Endothelial cell of umbilical vein (primary cell): Measurements from ENCODE around the gene MFNG. TPM values are rescaled to one million over a fixed set of nuclear protein-coding genes. Genes with fewer than 3 reads are reported as not detected.

ENCODE experiments used
- BruUV-seq: library from RNA; stranded (reverse); fragments of 400-500 nt; replicated peaks from 2 replicates; lab custom pipeline; 2021; lab: Mats Ljungman, UMichigan
- CTCF ChIA-PET: fragments of 300-600, 350-600 bp; sonication (Branson Sonifier 250); formaldehyde crosslinking; loops from one replicate; lab custom pipeline; 2021; ENCODE audit warnings: antibody characterized with exemption, inconsistent platforms; lab: Charles Lee
- POLR2A ChIA-PET: fragments of 300-600, 350-600 bp; sonication (Branson Sonifier 250); formaldehyde crosslinking; loops from one replicate; lab custom pipeline; 2021; ENCODE audit warnings: antibody characterized with exemption, inconsistent platforms; lab: Charles Lee
- DNase-seq: peaks from one replicate; pipeline ENCODE4 v3.0.0-alpha.2; 2011; ENCODE audit warnings: low read depth, low spot score
- FAIRE-seq: peaks from 2 replicates; lab custom pipeline; 2011; peaks lifted over from hg19 to GRCh38; lab: Jason Lieb, UNC
- H2AFZ ChIP-seq: 2 replicates; pipeline ENCODE4 v1.6.0; 2012; ENCODE audit warnings: low read depth, low read length, control low read depth, inconsistent platforms
- H3K27ac ChIP-seq: 2 replicates; pipeline ENCODE4 v1.5.1; 2011; ENCODE audit warnings: low read depth, mild to moderate bottlenecking, control low read depth, low read length, moderate library complexity; ENCODE audit not compliant: insufficient read depth
- H3K27me3 ChIP-seq, 2 experiments: 2 replicates each; pipeline versions ENCODE4 v1.6.0 to v1.6.1; 2011; ENCODE audit warnings: low read length in 2 of 2, mixed read lengths in 1 of 2; ENCODE audit not compliant: control insufficient read depth in 2 of 2, insufficient read depth in 2 of 2
- H3K36me3 ChIP-seq, 2 experiments: 2 replicates in 1 of 2; 3 replicates in 1 of 2; pipeline ENCODE4 v1.5.1; 2011; ENCODE audit warnings: low read length in 2 of 2, mild to moderate bottlenecking in 1 of 2, moderate library complexity in 1 of 2; ENCODE audit not compliant: control insufficient read depth in 2 of 2, insufficient read depth in 2 of 2; ENCODE audit errors: extremely low read depth in 1 of 2
- H3K4me1 ChIP-seq: 3 replicates; pipeline ENCODE4 v1.5.1; 2011; ENCODE audit warnings: mild to moderate bottlenecking, low read length; ENCODE audit not compliant: control insufficient read depth, insufficient read depth; ENCODE audit errors: extremely low read depth
- H3K4me2 ChIP-seq: 2 replicates; pipeline ENCODE4 v1.6.1; 2011; ENCODE audit warnings: low read length, control low read depth, mixed read lengths; ENCODE audit not compliant: insufficient read depth
- H3K4me3 ChIP-seq, 3 experiments: fragments of 200-600 bp in 1 of 3; sonication (generic), shearing (Covaris generic) in 1 of 3; replicated peaks in 1 of 3; 2 replicates each; pipeline ENCODE4 v1.5.1; 2011 to 2016; ENCODE audit warnings: control low read depth in 3 of 3, low read length in 3 of 3, mild to moderate bottlenecking in 2 of 3, inconsistent platforms in 1 of 3, low read depth in 1 of 3, moderate library complexity in 1 of 3; ENCODE audit not compliant: insufficient read depth in 1 of 3
- H3K79me2 ChIP-seq: 2 replicates; pipeline ENCODE4 v1.6.0; 2012; ENCODE audit warnings: low read length, inconsistent platforms; ENCODE audit not compliant: control insufficient read depth, insufficient read depth
- H3K9ac ChIP-seq: replicated peaks from 2 replicates; pipeline ENCODE3; 2011; ENCODE audit warnings: low read length, control low read depth; ENCODE audit not compliant: insufficient read depth; ENCODE audit errors: extremely low read depth
- H3K9me1 ChIP-seq: replicated peaks from 3 replicates; pipeline ENCODE4 v1.6.0; 2011; ENCODE audit warnings: mild to moderate bottlenecking, low read length; ENCODE audit not compliant: control insufficient read depth, insufficient read depth; ENCODE audit errors: extremely low read depth
- H3K9me3 ChIP-seq: replicated peaks from 2 replicates; pipeline ENCODE4 v1.5.1; 2012; ENCODE audit warnings: low read length, inconsistent platforms; ENCODE audit not compliant: control insufficient read depth, insufficient read depth
- H4K20me1 ChIP-seq: replicated peaks from 2 replicates; pipeline ENCODE3; 2011; ENCODE audit warnings: mild to moderate bottlenecking, low read length; ENCODE audit not compliant: control insufficient read depth, insufficient read depth; ENCODE audit errors: extremely low read depth
- EZH2 ChIP-seq: IDR thresholded peaks from 2 replicates; pipeline ENCODE4 v1.6.1; 2012; ENCODE audit warnings: borderline replicate concordance, low read depth, mild to moderate bottlenecking, moderate library complexity, low read length, inconsistent platforms; ENCODE audit not compliant: severe bottlenecking
- FOS ChIP-seq: IDR thresholded peaks from 2 replicates; pipeline ENCODE4 v1.6.1; 2011; ENCODE audit warnings: mild to moderate bottlenecking, low read length, moderate library complexity, borderline replicate concordance; ENCODE audit not compliant: insufficient read depth
- GATA2 ChIP-seq: IDR thresholded peaks from 2 replicates; pipeline ENCODE4 v1.7.0; 2011; ENCODE audit warnings: low read depth, mild to moderate bottlenecking, moderate library complexity, mixed read lengths, low read length; ENCODE audit not compliant: insufficient read length, insufficient read depth
- JUN ChIP-seq: IDR thresholded peaks from 2 replicates; pipeline ENCODE4 v1.6.1; 2011; ENCODE audit warnings: borderline replicate concordance, low read depth; ENCODE audit not compliant: insufficient read length, insufficient read depth
- MAX ChIP-seq: IDR thresholded peaks from 2 replicates; pipeline ENCODE4 v1.6.1; 2011; ENCODE audit not compliant: insufficient read depth, insufficient read length
- MYC ChIP-seq: IDR thresholded peaks from one replicate; pipeline ENCODE4 v1.6.1; 2011; ENCODE audit warnings: mild to moderate bottlenecking, low read depth, low read length
- POLR2A ChIP-seq: IDR thresholded peaks from 2 replicates; pipeline ENCODE4 v1.6.1; 2012; ENCODE audit warnings: low read depth, mild to moderate bottlenecking, control low read depth, low read length
- POLR2AphosphoS5 ChIP-seq: IDR thresholded peaks from 2 replicates; pipeline ENCODE4 v1.6.1; 2012; ENCODE audit warnings: low read depth, mild to moderate bottlenecking, control low read depth, low read length, moderate library complexity; ENCODE audit not compliant: insufficient read depth
- dilution Hi-C: fragments of 300-500 bp; cut with MboI; formaldehyde crosslinking; loops from one replicate; pipeline ENCODE4 v1.15.0; 2019; ENCODE audit warnings: low sequenced_read_pairs; ENCODE audit not compliant: extremely low pct_ligation_motif_present
- intact Hi-C: fragments of 100-400 bp; cut with micrococcal nuclease; formaldehyde crosslinking; loops from one replicate; pipeline ENCODE4 v1.10.0; 2022
- polyA plus RNA-seq, 4 experiments: library from polyadenylated mRNA; depleted of rRNA in 3 of 4; stranded (reverse) in 3 of 4; unstranded in 1 of 4; fragments of >200 nt; gene quantifications; 2 replicates each; pipeline versions ENCODE4 v1.2.1 to v1.2.3, GENCODE V29; 2011 to 2012; ENCODE audit warnings: missing spikeins in 1 of 4
- total RNA-seq: library from RNA; stranded (reverse); gene quantifications from 2 replicates; pipeline ENCODE4 v1.2.3, GENCODE V29; 2021
- TF ChIP-seq, protein P1 (sequence below), 2 donors: IDR thresholded peaks; 1 replicate in 1 of 2; 2 replicates in 1 of 2; pipeline ENCODE4 v1.5.1; 2011; ENCODE audit warnings: low read length in 2 of 2, mild to moderate bottlenecking in 2 of 2, moderate library complexity in 2 of 2, control low read depth in 1 of 2, inconsistent platforms in 1 of 2, low read depth in 1 of 2; ENCODE audit not compliant: insufficient read depth in 1 of 2; ENCODE audit errors: extremely low read depth in 1 of 2

Gene MFNG
- total and polyA plus RNA-seq, 2 donors (not counting 3 experiments of a cell fraction or from before 2014, with no cell fraction given), result 188 to 257 TPM

GRCh38 chr22:37510091-37510490, 23.9 kb upstream of the MFNG start:
- dilution Hi-C loops, result no loop called here
- peaks cover 8 to 28% of the 10 kb centered on the region in 2 experiments for H3K36me3 ChIP-seq
- H3K79me2 ChIP-seq, result peaks cover 11% of the 10 kb centered on the region

More at GRCh38 chr22:37510091-37510490, 23.9 kb upstream of the MFNG start:
- H3K27me3 ChIP-seq, result no peaks in the 10 kb centered on the region
- FAIRE-seq, result no peak
- no peak overlapping the region for H3K9ac ChIP-seq
- no peak overlapping the region for H3K4me2 ChIP-seq
- no peak overlapping the region for H3K4me3 ChIP-seq
- ChIA-PET POLR2A (no interaction called here), CTCF (no interaction called here)
- H3K9me1 ChIP-seq, result no peaks in the 10 kb centered on the region
- TF ChIP-seq POLR2AphosphoS5 (no peak), GATA2 (no peak), MAX (no peak), EZH2 (no peak), MYC (no peak), POLR2A (no peak), FOS (no peak), JUN (no peak)
- TF ChIP-seq, protein P1, sequence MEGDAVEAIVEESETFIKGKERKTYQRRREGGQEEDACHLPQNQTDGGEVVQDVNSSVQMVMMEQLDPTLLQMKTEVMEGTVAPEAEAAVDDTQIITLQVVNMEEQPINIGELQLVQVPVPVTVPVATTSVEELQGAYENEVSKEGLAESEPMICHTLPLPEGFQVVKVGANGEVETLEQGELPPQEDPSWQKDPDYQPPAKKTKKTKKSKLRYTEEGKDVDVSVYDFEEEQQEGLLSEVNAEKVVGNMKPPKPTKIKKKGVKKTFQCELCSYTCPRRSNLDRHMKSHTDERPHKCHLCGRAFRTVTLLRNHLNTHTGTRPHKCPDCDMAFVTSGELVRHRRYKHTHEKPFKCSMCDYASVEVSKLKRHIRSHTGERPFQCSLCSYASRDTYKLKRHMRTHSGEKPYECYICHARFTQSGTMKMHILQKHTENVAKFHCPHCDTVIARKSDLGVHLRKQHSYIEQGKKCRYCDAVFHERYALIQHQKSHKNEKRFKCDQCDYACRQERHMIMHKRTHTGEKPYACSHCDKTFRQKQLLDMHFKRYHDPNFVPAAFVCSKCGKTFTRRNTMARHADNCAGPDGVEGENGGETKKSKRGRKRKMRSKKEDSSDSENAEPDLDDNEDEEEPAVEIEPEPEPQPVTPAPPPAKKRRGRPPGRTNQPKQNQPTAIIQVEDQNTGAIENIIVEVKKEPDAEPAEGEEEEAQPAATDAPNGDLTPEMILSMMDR (IDR thresholded peaks at IDR 0.05; ENCODE audit: extremely low read depth in 1 of 2, insufficient read depth in 1 of 2, low read depth in 1 of 2, low read length in 2 of 2), result no peak
- H2AFZ ChIP-seq, result no peak overlapping the region
- no peaks in the 10 kb centered on the region for H4K20me1 ChIP-seq
- no TSS peak for BruUV-seq
- no peaks in the 10 kb centered on the region for H3K9me3 ChIP-seq
- DNase-seq, result no peak
- H3K4me1 ChIP-seq, result peaks cover 23% of the 10 kb centered on the region
- intact Hi-C loops, result no loop called here
- H3K27ac ChIP-seq, result no peak overlapping the region
